GM12892 (cell line): ENCODE results near the gene ELSPBP1. TPM values are rescaled to one million over a fixed set of nuclear protein-coding genes. Genes with fewer than 3 reads are reported as not detected.
"Not testable (repeated sequence)": the region's sequence is repeated elsewhere in the genome, so short reads cannot be mapped to it uniquely, and the experiment has no call there.

Source experiments
- DNase-seq: peaks from one replicate; pipeline ENCODE4 v3.0.0; 2011; ENCODE audit not compliant: insufficient read length
- FAIRE-seq: peaks from 2 replicates; lab custom pipeline; 2011; peaks lifted over from hg19 to GRCh38; lab: Jason Lieb, UNC
- POLR2A ChIP-seq: IDR thresholded peaks from 2 replicates; pipeline ENCODE4 v1.6.1; 2011; ENCODE audit warnings: low read depth, low read length, control low read depth
- POLR2AphosphoS5 ChIP-seq: IDR thresholded peaks from 2 replicates; pipeline ENCODE4 v1.6.1; 2011; ENCODE audit warnings: low read depth, low read length, control low read depth
- TAF1 ChIP-seq: IDR thresholded peaks from 2 replicates; pipeline ENCODE4 v1.6.1; 2011; ENCODE audit warnings: low read depth, mild to moderate bottlenecking, control low read depth, low read length, borderline replicate concordance
- polyA plus RNA-seq: library from polyadenylated mRNA; unstranded; fragments of >200 nt; gene quantifications from one replicate; pipeline ENCODE4 v1.2.1, GENCODE V29; 2012; ENCODE audit warnings: missing spikeins, inconsistent platforms; ENCODE audit not compliant: missing spikeins

The ELSPBP1 gene
- not detected for polyA plus RNA-seq

DNA sequence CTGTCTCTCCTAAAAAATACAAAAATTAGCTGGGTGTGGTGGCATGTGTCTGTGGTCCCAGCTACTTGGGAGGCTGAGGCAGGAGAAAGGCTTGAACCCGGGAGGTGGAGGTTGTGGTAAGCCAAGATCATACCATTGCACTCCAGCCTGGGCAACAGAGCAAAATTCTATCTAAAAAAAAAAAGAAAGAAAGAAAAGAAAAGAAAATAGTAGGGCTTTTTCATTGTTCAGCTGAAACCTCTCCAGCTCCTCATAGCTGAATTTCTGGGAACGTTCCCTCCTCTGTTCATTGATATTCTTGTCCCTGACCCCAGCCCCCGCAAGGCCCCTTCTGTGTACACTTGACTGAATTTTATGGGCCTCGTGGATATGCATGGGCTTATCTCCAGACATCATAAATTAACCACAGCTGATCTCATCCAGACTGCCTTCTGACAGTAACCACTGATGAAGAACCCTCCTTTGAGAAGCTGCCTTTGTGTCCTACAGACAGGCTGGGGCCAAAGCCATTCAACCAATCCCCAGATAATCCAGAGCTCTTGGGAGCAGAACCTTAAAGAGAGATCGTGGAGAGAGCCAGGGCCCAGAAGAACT, at the start of gene ELSPBP1:
ELSPBP1 (plus strand) TSS at position 424 of the 594 bp plus-strand sequence. CDS start 14,036 bp downstream, outside the sequence.
- DNase-seq (no peak), FAIRE-seq (no peak)

DNA sequence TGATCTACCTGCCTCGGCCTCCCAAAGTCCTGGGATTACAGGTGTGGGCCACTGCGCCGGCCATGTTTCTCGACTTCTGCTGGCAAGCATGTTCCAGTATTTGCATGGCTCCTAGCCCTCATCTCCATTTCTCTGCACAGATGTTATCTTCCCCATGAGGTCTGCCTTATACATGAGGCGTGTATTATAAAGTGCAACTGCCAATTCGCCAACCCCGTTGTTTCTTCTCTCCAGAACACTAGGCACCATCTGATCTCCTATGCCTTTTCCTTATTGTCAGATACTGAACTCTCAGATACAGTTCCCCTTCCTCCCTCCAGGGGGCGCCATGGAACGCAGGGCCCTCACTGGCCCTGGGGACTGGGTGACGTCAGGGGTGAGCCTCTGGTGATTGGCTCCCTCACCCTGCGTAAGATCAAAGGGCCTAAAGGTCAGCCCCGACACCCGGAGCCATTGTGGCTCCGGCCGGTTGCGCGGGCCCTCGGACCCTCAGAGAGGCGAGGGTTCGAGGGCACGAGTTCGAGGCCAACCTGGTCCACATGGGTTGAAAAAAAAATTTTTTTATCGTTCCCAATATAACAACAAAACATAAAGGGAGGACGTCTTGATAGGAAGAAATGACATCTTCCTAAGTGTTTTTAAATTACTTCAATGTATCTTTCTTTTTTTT, 44.4 kb upstream of the ELSPBP1 start:
- not testable (repeated sequence) for FAIRE-seq, DNase-seq

More for the DNA sequence above, at the start of gene ELSPBP1:
- TF ChIP-seq POLR2A, result no peak

DNA sequence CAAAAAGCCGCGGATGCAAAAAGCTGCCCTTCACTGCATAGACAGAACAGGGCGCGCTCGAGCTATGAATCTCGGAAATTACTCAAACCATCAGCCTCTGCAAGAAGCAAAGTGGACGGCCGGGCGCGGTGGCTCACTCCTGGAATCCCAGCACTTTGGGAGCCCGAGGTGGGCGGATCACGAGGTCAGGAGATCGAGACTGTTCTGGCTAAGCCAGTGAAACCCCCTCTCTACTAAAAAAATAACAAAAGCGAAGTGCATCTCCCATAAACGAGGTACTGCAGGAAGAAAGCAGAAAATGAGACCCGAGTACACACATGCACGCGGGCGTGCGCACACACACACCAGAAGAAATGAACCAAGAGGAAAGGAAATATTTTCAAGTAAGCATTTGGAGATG, 42.3 kb upstream of the ELSPBP1 start:
- not testable (repeated sequence) for FAIRE-seq, DNase-seq

DNA sequence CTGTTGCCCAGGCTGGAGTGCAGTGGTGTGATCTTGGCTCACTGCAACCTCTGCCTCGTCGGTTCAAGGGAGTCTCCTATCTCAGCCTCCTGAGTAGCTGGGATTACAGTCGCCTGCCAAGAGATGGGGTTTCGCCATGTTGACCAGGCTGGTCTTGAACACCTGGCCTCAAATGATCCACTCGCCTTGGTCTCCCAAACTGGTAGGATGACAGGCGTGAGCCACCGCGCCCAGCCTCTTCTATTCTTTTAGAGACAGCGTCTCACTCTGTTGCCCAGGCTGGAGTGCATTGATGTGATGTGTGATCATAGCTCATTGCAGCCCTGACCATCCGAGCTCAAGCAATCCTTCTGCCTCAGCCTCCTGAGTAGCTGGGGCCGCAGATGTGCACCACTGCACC, 38.5 kb upstream of the ELSPBP1 start:
- DNase-seq, FAIRE-seq: not testable (repeated sequence)

DNA sequence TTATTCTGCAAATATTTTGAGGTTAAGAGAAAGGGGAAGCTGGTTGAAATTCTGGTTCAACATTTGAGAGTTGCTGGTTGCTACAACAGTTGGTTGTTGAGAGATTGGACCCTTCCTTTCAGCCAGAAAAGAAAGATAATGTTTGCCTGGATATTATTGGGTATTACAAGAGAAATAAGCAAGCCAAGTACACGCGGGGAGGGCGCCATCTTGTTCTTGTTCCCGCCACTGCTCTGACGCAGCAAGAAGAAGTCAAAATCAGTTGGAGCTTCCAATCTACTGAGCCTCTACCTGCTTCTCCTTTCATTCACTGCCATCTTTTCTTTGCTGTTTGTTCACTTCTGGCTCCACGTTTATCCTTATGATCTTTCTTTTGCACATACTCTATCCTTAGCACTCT, 20.9 kb upstream of the ELSPBP1 start:
- TF ChIP-seq TAF1 (no peak), POLR2AphosphoS5 (no peak), POLR2A (no peak)
- no peak for DNase-seq
- FAIRE-seq, result no peak

DNA sequence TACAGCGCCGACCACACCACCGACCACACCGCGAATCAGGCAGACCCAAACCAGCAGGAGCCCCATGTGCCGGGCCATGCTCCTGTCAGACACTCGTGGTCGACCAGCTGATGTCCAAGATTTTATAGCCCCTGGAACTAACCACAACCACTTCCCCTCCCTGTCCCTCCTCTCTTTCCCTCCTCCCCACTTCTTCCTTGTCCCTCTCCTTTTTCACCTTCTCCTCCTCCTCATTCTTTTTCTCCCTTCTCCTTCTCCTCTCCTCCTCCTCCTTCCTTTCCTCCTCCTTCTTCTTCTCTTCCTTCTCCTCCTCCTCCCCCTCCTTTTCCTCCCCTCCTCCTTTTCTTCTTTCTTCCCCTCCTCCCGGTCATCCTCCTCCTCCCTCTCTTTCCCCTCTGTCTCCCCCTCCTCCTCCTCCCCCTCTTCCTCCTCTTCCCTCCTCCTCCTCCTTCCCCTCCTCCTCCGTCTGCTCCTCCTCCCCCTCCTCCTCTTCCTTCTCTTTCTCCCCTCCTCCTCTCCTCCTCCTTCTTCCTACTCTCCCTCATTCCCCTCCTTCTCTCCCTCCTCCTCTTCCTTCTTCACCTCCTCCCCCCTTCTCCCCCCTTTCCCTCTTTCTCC, 3.1 kb upstream of the ELSPBP1 start:
- DNase-seq (no peak), FAIRE-seq (no peak)
- TF ChIP-seq POLR2A (no peak), TAF1 (no peak), POLR2AphosphoS5 (no peak)

DNA sequence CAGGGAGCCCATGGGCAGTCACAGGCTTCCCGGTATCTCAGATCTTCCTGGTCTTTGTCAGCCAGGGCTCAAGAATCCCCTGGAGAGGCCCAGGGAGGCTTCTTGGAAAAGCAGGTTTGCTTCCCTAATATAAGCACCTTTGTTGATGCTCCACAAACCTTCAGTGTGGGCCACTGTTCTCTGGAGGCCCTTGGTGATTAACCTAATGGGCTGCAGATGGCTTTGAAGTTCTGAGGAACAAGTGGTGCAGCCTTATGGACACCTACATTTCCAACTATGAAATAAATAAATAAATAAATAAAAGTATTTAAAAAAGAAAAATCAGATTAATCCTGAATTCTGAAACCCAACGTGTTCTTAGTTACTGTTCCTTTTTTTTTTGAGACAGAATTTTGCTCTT, 2.4 kb upstream of the ELSPBP1 start, which contains the start of gene BSPH1:
BSPH1 (minus strand) TSS at position 101 of the 400 bp plus-strand sequence; CDS start at position 12, 89 bp downstream.
- no peak for DNase-seq
- no peak for FAIRE-seq
- TF ChIP-seq TAF1 (no peak), POLR2A (no peak), POLR2AphosphoS5 (no peak)

DNA sequence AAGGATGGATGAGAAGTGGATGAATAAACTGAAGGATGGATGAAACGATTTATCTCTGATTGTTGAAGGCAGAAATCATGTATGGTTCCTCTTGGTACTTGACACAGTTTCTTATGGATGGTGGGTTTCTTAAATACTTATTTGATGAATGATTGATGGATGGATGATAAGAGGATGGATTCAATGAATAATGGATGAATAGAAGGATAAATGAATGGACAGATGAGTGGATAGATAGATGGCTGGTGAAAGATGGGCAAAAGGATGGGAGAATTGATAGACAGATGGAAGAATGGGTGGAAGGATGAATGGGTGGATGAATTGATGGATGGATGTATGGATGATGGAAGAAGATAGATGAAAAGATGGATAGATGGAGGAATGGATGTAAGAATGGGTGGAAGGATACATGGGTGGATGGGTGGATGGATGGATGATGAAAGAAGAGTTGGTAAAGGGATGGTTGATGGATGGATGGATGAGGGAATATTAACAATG, 1.8 kb downstream of the ELSPBP1 start:
- TF ChIP-seq TAF1, result no peak
- TF ChIP-seq POLR2A, result no peak
- no peak for TF ChIP-seq POLR2AphosphoS5
- FAIRE-seq (no peak), DNase-seq (no peak)

DNA sequence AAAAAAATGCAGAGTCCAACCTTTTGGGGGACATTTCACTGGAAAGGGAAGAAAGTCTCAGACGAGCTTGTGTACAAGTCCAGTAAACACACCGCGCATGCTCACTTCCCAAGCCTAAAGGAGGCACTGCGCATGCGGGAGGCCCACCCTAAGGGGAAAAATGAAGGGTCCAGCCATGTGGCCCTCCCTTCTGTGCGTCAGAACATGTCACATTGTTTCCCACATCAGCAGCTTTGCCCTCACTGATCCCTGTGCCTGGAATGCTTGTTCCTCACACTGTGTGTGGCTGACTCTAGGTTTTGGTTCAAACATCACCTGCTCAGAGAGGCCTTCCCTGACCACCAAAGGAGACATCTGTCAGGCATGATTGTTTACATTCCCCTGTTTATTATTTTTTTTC, 4.4 kb downstream of the ELSPBP1 start:
- FAIRE-seq (no peak), DNase-seq (no peak)
- TF ChIP-seq TAF1 (no peak), POLR2A (no peak), POLR2AphosphoS5 (no peak)

DNA sequence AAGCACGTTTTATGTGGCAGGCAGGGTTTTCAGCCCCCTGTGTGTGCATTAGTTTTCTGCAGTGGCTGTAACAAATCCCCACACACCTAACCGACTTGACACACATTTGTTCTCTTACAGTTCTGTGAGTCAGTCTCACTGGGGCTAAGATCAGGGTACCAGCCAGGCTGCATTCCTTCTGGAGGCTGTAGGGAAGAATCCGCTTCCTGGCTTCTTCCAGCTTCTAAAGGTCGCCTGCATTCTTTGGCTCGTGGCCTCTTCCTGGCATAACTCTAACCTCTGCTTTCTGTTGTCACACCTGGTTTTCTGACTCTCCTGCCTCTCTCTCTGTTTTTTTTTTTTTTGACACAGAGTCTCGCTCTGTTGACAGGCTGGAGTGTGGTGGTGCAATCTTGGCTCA, 6.4 kb downstream of the ELSPBP1 start:
- DNase-seq (no peak), FAIRE-seq (no peak)
- TF ChIP-seq TAF1, result no peak
- no peak for TF ChIP-seq POLR2AphosphoS5
- no peak for TF ChIP-seq POLR2A

DNA sequence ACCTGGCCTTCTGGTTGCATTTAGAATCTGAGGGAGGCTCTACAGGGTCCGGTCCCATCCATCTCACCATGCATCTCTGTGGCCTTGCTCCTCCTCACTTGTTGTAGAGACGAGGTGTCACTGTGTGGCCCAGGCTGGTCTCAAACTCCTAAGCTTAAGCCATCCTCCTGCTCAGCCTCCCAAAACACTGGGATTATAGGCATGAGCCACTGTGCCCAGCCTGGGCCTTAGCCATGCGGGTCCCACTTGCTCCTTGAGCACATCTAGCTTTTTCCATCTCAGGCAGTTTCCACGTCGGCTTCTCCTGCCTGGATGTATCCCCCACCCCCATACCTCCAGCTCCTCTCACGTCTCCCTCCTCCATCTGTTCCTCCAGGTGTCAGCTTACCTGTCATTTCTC, 9.8 kb downstream of the ELSPBP1 start:
- FAIRE-seq (no peak), DNase-seq (no peak)

DNA sequence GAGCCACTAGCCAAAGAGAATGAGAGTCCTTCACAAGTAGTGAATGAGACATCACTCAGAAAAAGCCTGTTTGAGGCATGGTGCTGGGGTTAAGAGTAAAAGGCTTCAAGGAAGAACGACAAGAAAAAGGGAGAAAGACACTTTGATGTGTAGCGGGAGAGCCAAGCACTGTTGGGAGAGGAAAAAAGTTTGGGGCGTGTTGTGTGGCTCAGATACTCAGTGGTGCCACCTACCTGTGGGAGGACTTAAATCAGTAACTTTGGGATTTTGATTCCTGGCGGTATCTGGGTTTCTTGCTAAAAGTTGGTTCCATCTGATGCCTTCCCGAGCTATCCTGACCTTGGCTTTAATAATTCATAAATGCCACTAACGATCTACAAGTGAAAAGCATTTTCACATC, 12.3 kb downstream of the ELSPBP1 start:
- FAIRE-seq (no peak), DNase-seq (no peak)
- no peak for TF ChIP-seq POLR2A
- TF ChIP-seq POLR2AphosphoS5, result no peak

More for the DNA sequence above, 9.8 kb downstream of the ELSPBP1 start:
- TF ChIP-seq POLR2AphosphoS5 (no peak), POLR2A (no peak), TAF1 (no peak)
